GM12878 (cell line): Measurements from ENCODE around the gene NANOS1.

Experiments
- CEBPB ChIP-seq, 2 experiments: fragments of 150-350 bp in 1 of 2; IDR thresholded peaks; 2 replicates each; pipeline ENCODE4 v1.6.1; 2012 to 2014; ENCODE audit warnings: low read depth in 2 of 2, low read length in 2 of 2, borderline replicate concordance in 1 of 2, inconsistent platforms in 1 of 2
- EZH2 ChIP-seq: IDR thresholded peaks from 2 replicates; pipeline ENCODE4 v1.6.1; 2012; ENCODE audit warnings: low read depth, mild to moderate bottlenecking, control low read depth, inconsistent platforms, low read length, borderline replicate concordance; ENCODE audit not compliant: control insufficient read depth
- IKZF1 ChIP-seq: fragments of 450-650 bp; conservative IDR thresholded peaks from 2 replicates; pipeline ENCODE4 v1.6.1; 2017; ENCODE audit warnings: antibody characterized with exemption, mild to moderate bottlenecking
- JUND ChIP-seq: IDR thresholded peaks from 2 replicates; pipeline ENCODE4 v1.6.1; 2012; ENCODE audit warnings: low read depth, mild to moderate bottlenecking, low read length, improper control_type of control experiment, moderate library complexity
- NFYB ChIP-seq: IDR thresholded peaks from 2 replicates; pipeline ENCODE4 v1.6.1; 2011; ENCODE audit warnings: low read depth, mild to moderate bottlenecking, low read length, improper control_type of control experiment, moderate library complexity; ENCODE audit not compliant: insufficient read depth
- NRF1 ChIP-seq: conservative IDR thresholded peaks from 2 replicates; pipeline ENCODE4 v1.6.1; 2011; ENCODE audit warnings: mild to moderate bottlenecking, low read depth, low read length, improper control_type of control experiment
- POLR2AphosphoS5 ChIP-seq: IDR thresholded peaks from 2 replicates; pipeline ENCODE4 v1.6.1; 2011; ENCODE audit warnings: mild to moderate bottlenecking, low read length, inconsistent platforms
- SIX5 ChIP-seq: IDR thresholded peaks from 2 replicates; pipeline ENCODE4 v1.6.1; 2011; ENCODE audit warnings: mild to moderate bottlenecking, low read depth, low read length, moderate library complexity; ENCODE audit not compliant: severe bottlenecking
- SMARCA5 ChIP-seq: fragments of 450-650 bp; IDR thresholded peaks from 2 replicates; pipeline ENCODE4 v1.6.1; 2017; ENCODE audit warnings: mild to moderate bottlenecking
- SUZ12 ChIP-seq: fragments of 200-600 bp; sonication (generic); IDR thresholded peaks from one replicate; pipeline ENCODE4 v1.6.1; 2018; ENCODE audit warnings: antibody characterized with exemption, mild to moderate bottlenecking; ENCODE audit not compliant: unreplicated experiment
- ZNF207 ChIP-seq: fragments of 450-650 bp; IDR thresholded peaks from 2 replicates; pipeline ENCODE4 v1.6.1; 2014; ENCODE audit warnings: antibody characterized with exemption, mild to moderate bottlenecking, borderline replicate concordance
- TF ChIP-seq, protein P1 (sequence below), 3 experiments: IDR thresholded peaks in 2 of 3; conservative IDR thresholded peaks in 1 of 3; 2 replicates each; pipeline ENCODE4 v1.5.1; 2011; ENCODE audit warnings: low read depth in 3 of 3, low read length in 3 of 3, mild to moderate bottlenecking in 3 of 3, control low read depth in 2 of 3, moderate library complexity in 2 of 3, inconsistent platforms in 1 of 3, mixed read lengths in 1 of 3; ENCODE audit not compliant: control insufficient read depth in 2 of 3, insufficient read depth in 1 of 3; ENCODE audit errors: extremely low read depth in 1 of 3

DNA sequence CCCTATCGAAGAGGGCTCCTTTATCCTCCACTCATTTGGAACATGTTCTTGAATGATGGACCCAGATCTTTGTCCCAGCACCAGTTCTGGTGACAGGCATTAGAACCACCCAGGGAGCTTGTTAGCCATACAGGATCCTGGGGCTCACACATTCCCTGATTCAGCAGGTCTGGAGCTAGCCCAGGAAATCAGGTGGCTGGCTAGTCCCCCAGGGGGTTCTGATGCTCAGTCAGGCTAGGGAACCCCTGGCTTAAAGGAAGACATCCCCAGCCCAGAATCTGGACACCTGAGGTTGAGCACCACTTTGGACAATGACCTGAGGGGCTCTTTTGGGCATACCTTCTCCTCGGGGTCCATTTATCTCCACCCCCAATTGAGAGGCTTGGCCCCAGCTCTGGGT is 37.0 kb upstream of the NANOS1 start:
- TF ChIP-seq JUND (no peak), EZH2 (no peak), SMARCA5 (no peak), ZNF207 (no peak), NRF1 (no peak), IKZF1 (no peak), CEBPB (IDR thresholded peaks at IDR 0.05; ENCODE audit: borderline replicate concordance in 1 of 2, low read depth in 2 of 2, low read length in 2 of 2) (no peak), SIX5 (no peak), POLR2AphosphoS5 (no peak), NFYB (no peak), SUZ12 (no peak)
- TF ChIP-seq, protein P1, sequence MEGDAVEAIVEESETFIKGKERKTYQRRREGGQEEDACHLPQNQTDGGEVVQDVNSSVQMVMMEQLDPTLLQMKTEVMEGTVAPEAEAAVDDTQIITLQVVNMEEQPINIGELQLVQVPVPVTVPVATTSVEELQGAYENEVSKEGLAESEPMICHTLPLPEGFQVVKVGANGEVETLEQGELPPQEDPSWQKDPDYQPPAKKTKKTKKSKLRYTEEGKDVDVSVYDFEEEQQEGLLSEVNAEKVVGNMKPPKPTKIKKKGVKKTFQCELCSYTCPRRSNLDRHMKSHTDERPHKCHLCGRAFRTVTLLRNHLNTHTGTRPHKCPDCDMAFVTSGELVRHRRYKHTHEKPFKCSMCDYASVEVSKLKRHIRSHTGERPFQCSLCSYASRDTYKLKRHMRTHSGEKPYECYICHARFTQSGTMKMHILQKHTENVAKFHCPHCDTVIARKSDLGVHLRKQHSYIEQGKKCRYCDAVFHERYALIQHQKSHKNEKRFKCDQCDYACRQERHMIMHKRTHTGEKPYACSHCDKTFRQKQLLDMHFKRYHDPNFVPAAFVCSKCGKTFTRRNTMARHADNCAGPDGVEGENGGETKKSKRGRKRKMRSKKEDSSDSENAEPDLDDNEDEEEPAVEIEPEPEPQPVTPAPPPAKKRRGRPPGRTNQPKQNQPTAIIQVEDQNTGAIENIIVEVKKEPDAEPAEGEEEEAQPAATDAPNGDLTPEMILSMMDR (IDR thresholded peaks at IDR 0.05 in 2 of 3, conservative IDR thresholded peaks at IDR 0.05 in 1 of 3; ENCODE audit: control insufficient read depth in 2 of 3, extremely low read depth in 1 of 3, insufficient read depth in 1 of 3, low read depth in 3 of 3, low read length in 3 of 3), result no peak
